Kidney tubule cell (primary cell): Measurements from ENCODE around the gene TRIP10.
A peak's percentile ranks its signal among the peaks of the same experiment; 100 is the strongest.
"Not testable (repeated sequence)": the region's sequence is repeated elsewhere in the genome, so short reads cannot be mapped to it uniquely, and the experiment has no call there.

ENCODE experiments used
- DNase-seq: peaks from one replicate; pipeline ENCODE4 v3.0.0-alpha.2; 2018; ENCODE audit warnings: low spot score

TRIP10 gene

GRCh38 chr19:6743066-6743465, 3.6 kb downstream of the TRIP10 start:
- no peak for DNase-seq

GRCh38 chr19:6743714-6744380, 4.4 kb downstream of the TRIP10 start:
- no peak for DNase-seq

GRCh38 chr19:6744381-6745301, 5.2 kb downstream of the TRIP10 start:
- peak; percentile 94 for DNase-seq

- no peak for DNase-seq
Observed at GRCh38 chr19:6745965-6746364, 6.5 kb downstream of the TRIP10 start.

GRCh38 chr19:6748543-6748942, 9.1 kb downstream of the TRIP10 start:
- not testable (repeated sequence) for DNase-seq

- no peak for DNase-seq
Observed at GRCh38 chr19:6750062-6750461, 10.6 kb downstream of the TRIP10 start.

GRCh38 chr19:6751189-6751588, 11.7 kb downstream of the TRIP10 start:
- DNase-seq, result no peak

- no peak for DNase-seq
Observed at GRCh38 chr19:6752256-6753177, 13.0 kb downstream of the TRIP10 start.

GRCh38 chr19:6753178-6754031, 13.9 kb downstream of the TRIP10 start:
- peak; percentile 74 for DNase-seq

GRCh38 chr19:6754136-6754535, 14.7 kb downstream of the TRIP10 start:
- DNase-seq, result no peak

- no peak for DNase-seq
Observed at GRCh38 chr19:6754653-6755463, 15.4 kb downstream of the TRIP10 start.

- DNase-seq, result no peak
Observed at GRCh38 chr19:6760606-6761005, 21.1 kb downstream of the TRIP10 start.

GRCh38 chr19:6761053-6761676, 21.7 kb downstream of the TRIP10 start:
- DNase-seq, result no peak

GRCh38 chr19:6762253-6762797, 22.8 kb downstream of the TRIP10 start:
- not testable (repeated sequence) for DNase-seq

GRCh38 chr19:6765738-6766356, 26.4 kb downstream of the TRIP10 start:
- peak; percentile 96 for DNase-seq

GRCh38 chr19:6766357-6767080, 27.0 kb downstream of the TRIP10 start:
- DNase-seq, result peak; percentile 64

- peak; percentile 73 for DNase-seq
Observed at GRCh38 chr19:6767081-6767356, 27.5 kb downstream of the TRIP10 start.

GRCh38 chr19:6767357-6768235, 28.1 kb downstream of the TRIP10 start, which contains the start of gene SH2D3A:
Gene SH2D3A (minus strand): TSS chr19:6767435. CDS start chr19:6763748, 3,687 bp downstream.
- peak; percentile 95 for DNase-seq
